B cell (primary cell): ENCODE measurements around the gene NFATC2. TPM values are rescaled to one million over a fixed set of nuclear protein-coding genes. Genes with fewer than 3 reads are reported as not detected.

Source experiments
- ATAC-seq: fragments of 200-7000 bp; cut with Tn5 transposase; one replicate; pipeline ENCODE4 v1.10.0; 2021; ENCODE audit warnings: low read depth, mild to moderate bottlenecking, moderate number of reproducible peaks, moderate library complexity
- CTCF ChIA-PET: fragments of 350-600 bp; sonication (Branson Sonifier 250); formaldehyde crosslinking; loops from one replicate; lab custom pipeline; 2021; ENCODE audit warnings: antibody characterized with exemption, inconsistent platforms; lab: Charles Lee
- POLR2A ChIA-PET: fragments of 350-600 bp; sonication (Branson Sonifier 250); formaldehyde crosslinking; loops from one replicate; lab custom pipeline; 2021; ENCODE audit warnings: antibody characterized with exemption; lab: Charles Lee
- DNase-seq: peaks from one replicate; pipeline ENCODE4 v3.0.0; 2013
- H2AFZ ChIP-seq: 2 replicates; pipeline ENCODE4 v1.6.1; 2012; ENCODE audit warnings: mild to moderate bottlenecking, low read depth, low read length; ENCODE audit not compliant: insufficient read depth, poor library complexity, severe bottlenecking
- H3K27ac ChIP-seq, 2 donors: 1 replicate in 1 of 2; 2 replicates in 1 of 2; pipeline ENCODE4 v1.5.1; 2012 to 2013; ENCODE audit warnings: low read length in 2 of 2, mild to moderate bottlenecking in 2 of 2, moderate library complexity in 1 of 2
- H3K27me3 ChIP-seq, 4 experiments: fragments of 200-600 bp in 1 of 4; sonication (generic) in 1 of 4; replicated peaks in 1 of 4; 1 replicate in 2 of 4; 2 replicates in 2 of 4; pipeline versions ENCODE4 v1.6.1 to v1.7.0; 2013 to 2016; ENCODE audit warnings: low read length in 3 of 4, mild to moderate bottlenecking in 2 of 4, mixed read lengths in 1 of 4, moderate library complexity in 1 of 4; ENCODE audit not compliant: insufficient read depth in 4 of 4, control insufficient read depth in 3 of 4; ENCODE audit errors: control extremely low read depth in 1 of 4
- H3K36me3 ChIP-seq, 2 experiments: replicated peaks in 1 of 2; 1 replicate in 1 of 2; 2 replicates in 1 of 2; pipeline versions ENCODE4 v1.6.1 to v1.7.1; 2013; ENCODE audit warnings: low read length in 1 of 2; ENCODE audit not compliant: insufficient read depth in 2 of 2, control insufficient read depth in 1 of 2; ENCODE audit errors: control extremely low read depth in 1 of 2, extremely low read depth in 1 of 2
- H3K4me1 ChIP-seq, 2 donors: fragments of 200-600 bp in 1 of 2; sonication (generic) in 1 of 2; 1 replicate in 1 of 2; 2 replicates in 1 of 2; pipeline versions ENCODE4 v1.5.1 to v1.6.1; 2013 to 2017; ENCODE audit warnings: low read length in 2 of 2; ENCODE audit not compliant: control insufficient read depth in 2 of 2, insufficient read depth in 2 of 2
- H3K4me2 ChIP-seq: replicated peaks from 2 replicates; pipeline ENCODE3; 2012; ENCODE audit warnings: mild to moderate bottlenecking, low read depth, low read length; ENCODE audit not compliant: poor library complexity, severe bottlenecking
- H3K4me3 ChIP-seq, 5 experiments: fragments of 200-600 bp in 1 of 5; sonication (generic) in 1 of 5; 1 replicate in 3 of 5; 2 replicates in 2 of 5; pipeline versions ENCODE4 v1.5.1 to v1.7.0; 2011 to 2016; ENCODE audit warnings: low read length in 4 of 5, mild to moderate bottlenecking in 4 of 5, low read depth in 2 of 5, control low read depth in 1 of 5, moderate library complexity in 1 of 5; ENCODE audit not compliant: insufficient read depth in 1 of 5; ENCODE audit errors: control extremely low read depth in 1 of 5, extremely low read depth in 1 of 5
- H3K79me2 ChIP-seq: fragments of 200-600 bp; sonication (generic); one replicate; pipeline ENCODE4 v1.6.0; 2016; ENCODE audit warnings: low read length; ENCODE audit not compliant: control insufficient read depth, insufficient read depth
- H3K9ac ChIP-seq: fragments of 200-600 bp; sonication (generic); 2 replicates; pipeline ENCODE4 v1.6.1; 2017; ENCODE audit warnings: mild to moderate bottlenecking, low read length, moderate library complexity
- H3K9me3 ChIP-seq, 3 donors: one replicate each; pipeline versions ENCODE4 v1.6.1 to v1.7.1; 2013; ENCODE audit warnings: low read length in 2 of 3; ENCODE audit not compliant: control insufficient read depth in 2 of 3, insufficient read depth in 1 of 3; ENCODE audit errors: control extremely low read depth in 1 of 3
- H4K20me1 ChIP-seq: 2 replicates; pipeline ENCODE4 v1.6.0; 2012; ENCODE audit warnings: mild to moderate bottlenecking, low read length; ENCODE audit not compliant: insufficient read depth, control insufficient read depth, poor library complexity, severe bottlenecking
- H3K27ac Mint-ChIP-seq: one replicate; pipeline ENCODE4 v1.8.0; 2021; ENCODE audit warnings: mixed read lengths
- H3K27me3 Mint-ChIP-seq: one replicate; pipeline ENCODE4 v1.8.0; 2021; ENCODE audit warnings: mixed read lengths
- H3K4me1 Mint-ChIP-seq: one replicate; pipeline ENCODE4 v1.8.0; 2021; ENCODE audit warnings: mixed read lengths
- H3K4me3 Mint-ChIP-seq: one replicate; pipeline ENCODE4 v1.8.0; 2021; ENCODE audit warnings: mixed read lengths
- H3K9me3 Mint-ChIP-seq: one replicate; pipeline ENCODE4 v1.8.0; 2022; ENCODE audit warnings: mixed read lengths; ENCODE audit not compliant: insufficient read depth
- EZH2 ChIP-seq: IDR thresholded peaks from 2 replicates; pipeline ENCODE4 v1.6.1; 2012; ENCODE audit warnings: borderline replicate concordance, low read depth, mild to moderate bottlenecking, moderate library complexity, low read length; ENCODE audit not compliant: insufficient read depth, poor library complexity, severe bottlenecking
- WGBS: methylation state at CpG from one replicate; pipeline ENCODE4 v1.1.5; 2013; ENCODE audit warnings: missing lambda C conversion rate; ENCODE audit not compliant: insufficient coverage; 5-methylcytosine and 5-hydroxymethylcytosine counted together
- intact Hi-C: fragments of 100-400 bp; cut with micrococcal nuclease; formaldehyde crosslinking; loops from one replicate; pipeline ENCODE4 v1.10.0; 2022
- polyA plus RNA-seq: library from polyadenylated mRNA; depleted of rRNA; stranded (reverse); fragments of >200 nt; gene quantifications from 2 replicates; pipeline ENCODE4 v1.2.3, GENCODE V29; 2012
- total RNA-seq, 2 donors: library from RNA; stranded (reverse); fragments of 120-200 nt in 1 of 2; gene quantifications; 1 replicate in 1 of 2; 2 replicates in 1 of 2; pipeline versions ENCODE4 v1.2.3 to v1.2.4, GENCODE V29; 2013 to 2022
- TF ChIP-seq, protein P1 (sequence below): fragments of 200-600 bp; IDR thresholded peaks from one replicate; pipeline ENCODE4 v1.8.0; 2022; ENCODE audit warnings: antibody characterized with exemption, mild to moderate bottlenecking

Gene NFATC2
- total and polyA plus RNA-seq, 2 donors (not counting 1 experiment from before 2014, with no cell fraction given): 10.1 to 38.0 TPM

DNA sequence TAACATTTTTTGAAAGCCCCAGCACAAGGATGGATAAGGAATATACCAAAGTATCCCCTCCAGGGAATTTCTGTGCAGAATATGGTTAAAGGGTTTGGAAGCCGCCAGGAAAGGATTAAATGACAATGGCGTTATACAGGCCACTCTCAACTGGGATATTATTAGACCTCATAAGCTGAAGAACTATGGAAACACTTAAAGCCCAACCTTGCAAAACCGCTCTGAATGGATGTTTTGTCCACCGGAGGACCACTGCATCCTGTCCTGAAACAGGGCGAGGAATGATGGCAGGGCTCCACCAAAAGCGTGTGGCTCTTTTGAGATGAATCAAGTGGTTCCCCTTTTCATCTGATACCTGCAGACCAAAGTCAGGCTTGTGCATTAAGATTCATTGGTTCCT lies 32.4 kb downstream of the NFATC2 start:
- intact Hi-C loops: no loop called here
- ChIA-PET POLR2A (interaction anchor here (1.3 kb wide), 1 partner anchor 10 kb away, joined by 6 read pairs; no protein-coding TSS in a partner anchor), CTCF (interaction anchor here (1.3 kb wide), 1 partner anchor 10 kb away, joined by 4 read pairs; no protein-coding TSS in a partner anchor)
- no peak overlapping the region for H3K4me2 ChIP-seq
- Mint-ChIP-seq H3K4me3 (no peak overlapping the region), H3K27ac (no peak overlapping the region), H3K27me3 (no peaks in the 10 kb centered on the region), H3K9me3 (no peaks in the 10 kb centered on the region), H3K4me1 (peaks cover 55% of the 10 kb centered on the region)
- no peak overlapping the region for H3K4me3 ChIP-seq
- H3K27ac ChIP-seq: no peak overlapping the region
- peaks cover 66% of the 10 kb centered on the region for H4K20me1 ChIP-seq
- no peak overlapping the region for H2AFZ ChIP-seq
- WGBS: 84% methylated on average over 4 of the region's 6 CpGs
- H3K27me3 ChIP-seq: no peaks in the 10 kb centered on the region
- H3K9ac ChIP-seq: no peak overlapping the region
- TF ChIP-seq, protein P1, sequence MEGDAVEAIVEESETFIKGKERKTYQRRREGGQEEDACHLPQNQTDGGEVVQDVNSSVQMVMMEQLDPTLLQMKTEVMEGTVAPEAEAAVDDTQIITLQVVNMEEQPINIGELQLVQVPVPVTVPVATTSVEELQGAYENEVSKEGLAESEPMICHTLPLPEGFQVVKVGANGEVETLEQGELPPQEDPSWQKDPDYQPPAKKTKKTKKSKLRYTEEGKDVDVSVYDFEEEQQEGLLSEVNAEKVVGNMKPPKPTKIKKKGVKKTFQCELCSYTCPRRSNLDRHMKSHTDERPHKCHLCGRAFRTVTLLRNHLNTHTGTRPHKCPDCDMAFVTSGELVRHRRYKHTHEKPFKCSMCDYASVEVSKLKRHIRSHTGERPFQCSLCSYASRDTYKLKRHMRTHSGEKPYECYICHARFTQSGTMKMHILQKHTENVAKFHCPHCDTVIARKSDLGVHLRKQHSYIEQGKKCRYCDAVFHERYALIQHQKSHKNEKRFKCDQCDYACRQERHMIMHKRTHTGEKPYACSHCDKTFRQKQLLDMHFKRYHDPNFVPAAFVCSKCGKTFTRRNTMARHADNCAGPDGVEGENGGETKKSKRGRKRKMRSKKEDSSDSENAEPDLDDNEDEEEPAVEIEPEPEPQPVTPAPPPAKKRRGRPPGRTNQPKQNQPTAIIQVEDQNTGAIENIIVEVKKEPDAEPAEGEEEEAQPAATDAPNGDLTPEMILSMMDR: no peak
- no peak for TF ChIP-seq EZH2
- DNase-seq: no peak
- peaks cover 19 to 31% of the 10 kb centered on the region in 2 donors for H3K4me1 ChIP-seq
- H3K79me2 ChIP-seq: peaks cover 68% of the 10 kb centered on the region
- no peak for ATAC-seq
- peaks cover 3 to 76% of the 10 kb centered on the region in 2 experiments for H3K36me3 ChIP-seq
- peaks cover 0 to 10% (median 0%) of the 10 kb centered on the region in 3 donors for H3K9me3 ChIP-seq

DNA sequence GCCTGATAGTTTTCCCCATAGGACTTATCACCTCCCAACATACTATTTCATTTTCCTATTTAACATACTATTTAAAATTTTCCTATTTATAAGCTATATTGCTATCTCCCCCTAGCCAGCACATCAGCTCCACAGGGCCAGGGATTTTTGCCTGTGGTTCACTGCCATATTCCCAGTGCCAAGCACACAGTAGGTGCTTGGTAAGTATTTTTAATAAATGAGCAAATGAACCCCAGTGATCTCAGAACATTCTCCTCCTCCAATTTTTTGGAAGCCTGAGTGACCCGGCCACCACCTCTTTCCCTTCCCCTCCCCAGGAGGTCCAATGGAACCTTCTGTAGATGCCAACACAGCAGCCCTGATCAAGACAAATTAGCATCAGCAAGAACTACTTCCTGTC lies 33.3 kb downstream of the NFATC2 start:
- H2AFZ ChIP-seq: no peak overlapping the region
- peaks cover 63% of the 10 kb centered on the region for H3K79me2 ChIP-seq
- no peak overlapping the region for H3K27ac Mint-ChIP-seq
- ChIA-PET CTCF (interaction anchor here (0.6 to 1.3 kb wide), 2 partner anchors 9 to 525 kb away, joined by 3 to 4 read pairs; no protein-coding TSS in a partner anchor), POLR2A (interaction anchor here (0.6 to 1.3 kb wide), 2 partner anchors 9 to 17 kb away, joined by 4 to 6 read pairs; no protein-coding TSS in a partner anchor)
- H3K9me3 Mint-ChIP-seq: no peaks in the 10 kb centered on the region
- TF ChIP-seq EZH2: no peak
- TF ChIP-seq, protein P1: no peak
- no peak for ATAC-seq
- 100% methylated on average over 1 of the region's 1 CpG for WGBS
- no peaks in the 10 kb centered on the region for H3K27me3 ChIP-seq
- no peak overlapping the region for H3K4me3 ChIP-seq
- H3K4me3 Mint-ChIP-seq: no peak overlapping the region
- no peak overlapping the region for H3K27ac ChIP-seq
- H4K20me1 ChIP-seq: peaks cover 67% of the 10 kb centered on the region
- peaks cover 21 to 32% of the 10 kb centered on the region in 2 donors for H3K4me1 ChIP-seq
- H3K9ac ChIP-seq: no peak overlapping the region
- peaks cover 0 to 13% (median 0%) of the 10 kb centered on the region in 3 donors for H3K9me3 ChIP-seq
- DNase-seq: no peak
- H3K36me3 ChIP-seq: peaks cover 3 to 67% of the 10 kb centered on the region in 2 experiments
- no peak overlapping the region for H3K4me2 ChIP-seq
- intact Hi-C loops: no loop called here
- no peaks in the 10 kb centered on the region for H3K27me3 Mint-ChIP-seq
- peaks cover 53% of the 10 kb centered on the region for H3K4me1 Mint-ChIP-seq
